ENCODE measurements around the gene MRPS21. TPM values are rescaled to one million over a fixed set of nuclear protein-coding genes. Genes with fewer than 3 reads are reported as not detected.
A peak's percentile ranks its signal among the peaks of the same experiment; 100 is the strongest.
"Not testable (repeated sequence)": the region's sequence is repeated elsewhere in the genome, so short reads cannot be mapped to it uniquely, and the experiment has no call there.

The MRPS21 gene
- total RNA-seq, 1 experiment from 2014 or later, result 53.0 TPM

- no peak overlapping the region for H3K27ac ChIP-seq
- no peak for DNase-seq
- H3K36me3 ChIP-seq, result peaks cover 23% of the 10 kb centered on the region
- no peaks in the 10 kb centered on the region for H3K4me1 ChIP-seq
- H3K27me3 ChIP-seq, result no peaks in the 10 kb centered on the region
- H3K9me3 ChIP-seq (replicated peaks), result no peaks in the 10 kb centered on the region
- no peak overlapping the region for H3K4me3 ChIP-seq
Measured at GRCh38 chr1:150302902-150303301, 9.2 kb downstream of the MRPS21 start.

DNA sequence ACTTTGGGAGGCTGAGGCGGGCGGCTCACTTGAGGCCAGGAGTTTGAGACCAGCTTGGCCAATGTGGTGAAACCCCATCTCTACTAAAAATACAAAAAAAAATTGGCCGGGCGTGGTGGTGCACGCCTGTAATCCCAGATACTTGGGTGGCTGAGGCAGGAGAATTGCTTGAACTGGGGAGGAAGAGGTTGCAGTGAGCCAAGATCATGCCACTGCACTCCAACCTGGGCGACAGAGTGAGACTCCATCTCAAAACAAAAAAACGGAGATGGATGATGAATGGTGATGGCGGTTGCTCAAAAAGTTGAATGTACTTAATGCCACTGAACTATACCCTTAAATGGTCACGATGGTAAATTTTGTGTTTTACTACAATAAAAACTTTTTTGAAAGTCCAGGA lies 14.9 kb downstream of the MRPS21 start:
- not testable (repeated sequence) for DNase-seq; H3K4me3 ChIP-seq; H3K27me3 ChIP-seq; H3K9me3 ChIP-seq (replicated peaks); H3K27ac ChIP-seq
- peaks cover 12% of the 10 kb centered on the region for H3K36me3 ChIP-seq
- H3K4me1 ChIP-seq, result peaks cover 11% of the 10 kb centered on the region

DNA sequence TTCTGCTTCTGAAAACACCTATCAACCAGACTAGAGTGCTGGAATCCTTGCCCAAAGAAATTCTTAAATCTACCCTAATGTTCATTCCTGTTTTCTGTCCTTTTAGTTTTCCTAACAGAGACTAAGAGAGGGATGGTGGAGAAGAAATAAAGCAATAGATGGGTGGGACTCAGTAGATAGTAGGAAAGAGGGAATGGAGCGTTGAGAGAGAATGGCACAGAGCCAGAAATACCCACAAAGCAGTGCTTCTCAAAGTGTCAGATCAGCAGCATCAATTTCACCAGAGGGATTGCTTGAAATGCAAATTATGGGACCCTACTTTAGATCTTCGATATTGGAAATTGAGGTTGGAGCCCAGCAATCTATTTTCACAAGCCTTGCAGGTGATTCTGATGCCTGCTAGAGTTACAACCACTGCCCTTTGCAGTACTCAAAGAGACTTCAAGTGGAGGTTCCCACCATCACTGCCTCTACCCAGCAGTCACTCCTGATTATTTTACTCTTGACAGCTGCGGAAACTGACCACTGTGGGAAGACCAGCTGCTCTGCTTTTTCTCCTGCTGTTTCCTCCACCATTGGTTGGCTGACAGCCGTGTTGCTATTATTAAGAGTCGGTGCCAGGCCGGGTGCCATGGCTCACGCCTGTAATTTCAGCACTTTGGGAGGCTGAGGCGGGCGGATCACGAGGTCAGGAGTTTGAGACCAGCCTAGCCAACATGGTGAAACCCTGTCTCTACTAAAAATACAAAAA lies 16.3 kb downstream of the MRPS21 start:
- Histone ChIP-seq H3K27me3 (no peaks in the 10 kb centered on the region), H3K27ac (peak overlapping the region; percentile 70), H3K9me3 (replicated peaks) (no peaks in the 10 kb centered on the region), H3K36me3 (peaks cover 8% of the 10 kb centered on the region), H3K4me1 (peaks cover 17% of the 10 kb centered on the region), H3K4me3 (no peak overlapping the region)
- peak; percentile 75 to 84 for DNase-seq

GRCh38 chr1:150311762-150312161 lies 18.1 kb downstream of the MRPS21 start:
- Histone ChIP-seq H3K4me1 (peaks cover 17% of the 10 kb centered on the region), H3K9me3 (replicated peaks) (no peaks in the 10 kb centered on the region), H3K36me3 (peaks cover 8% of the 10 kb centered on the region), H3K27me3 (no peaks in the 10 kb centered on the region), H3K27ac (no peak overlapping the region), H3K4me3 (no peak overlapping the region)
- DNase-seq, result no peak

- DNase-seq, H3K4me3 ChIP-seq, H3K27me3 ChIP-seq: not testable (repeated sequence)
Measured at GRCh38 chr1:150314691-150315090, 21.0 kb downstream of the MRPS21 start.

GRCh38 chr1:150320667-150320978 lies 27.0 kb downstream of the MRPS21 start:
- peak overlapping the region; percentile 94 for H3K27ac ChIP-seq
- no peak for DNase-seq

More at GRCh38 chr1:150314691-150315090, 21.0 kb downstream of the MRPS21 start:
- H3K27ac ChIP-seq; H3K9me3 ChIP-seq (replicated peaks); H3K36me3 ChIP-seq: not testable (repeated sequence)
- H3K4me1 ChIP-seq, result peaks cover 13% of the 10 kb centered on the region

DNA sequence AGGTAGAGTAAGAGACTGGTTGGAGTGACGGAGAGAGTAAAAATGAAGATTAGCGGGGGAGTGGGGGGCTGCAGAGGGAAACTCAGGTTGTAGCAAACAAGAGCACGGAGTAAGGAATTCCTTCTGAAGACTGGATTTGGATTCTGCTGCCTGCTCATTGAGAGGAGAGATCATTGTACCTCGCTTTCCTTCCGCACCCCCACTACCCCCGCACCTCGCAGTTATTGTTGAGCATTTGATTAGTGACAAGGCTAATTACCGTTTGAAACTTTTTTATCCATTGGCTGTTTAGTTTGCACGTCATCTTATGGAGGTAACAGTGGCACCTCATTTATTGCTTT lies 28.1 kb downstream of the MRPS21 start:
- Histone ChIP-seq H3K27ac (peak overlapping the region; percentile 94), H3K27me3 (no peaks in the 10 kb centered on the region), H3K4me3 (peak overlapping the region; percentile 91), H3K9me3 (replicated peaks) (no peaks in the 10 kb centered on the region), H3K4me1 (no peaks in the 10 kb centered on the region), H3K36me3 (peaks cover 23% of the 10 kb centered on the region)
- DNase-seq, result no peak

More at GRCh38 chr1:150320667-150320978, 27.0 kb downstream of the MRPS21 start:
- H3K27me3 ChIP-seq, result no peaks in the 10 kb centered on the region
- H3K4me1 ChIP-seq, result no peaks in the 10 kb centered on the region
- H3K4me3 ChIP-seq, result peak overlapping the region; percentile 91
- no peaks in the 10 kb centered on the region for H3K9me3 ChIP-seq (replicated peaks)
- peaks cover 11% of the 10 kb centered on the region for H3K36me3 ChIP-seq

DNA sequence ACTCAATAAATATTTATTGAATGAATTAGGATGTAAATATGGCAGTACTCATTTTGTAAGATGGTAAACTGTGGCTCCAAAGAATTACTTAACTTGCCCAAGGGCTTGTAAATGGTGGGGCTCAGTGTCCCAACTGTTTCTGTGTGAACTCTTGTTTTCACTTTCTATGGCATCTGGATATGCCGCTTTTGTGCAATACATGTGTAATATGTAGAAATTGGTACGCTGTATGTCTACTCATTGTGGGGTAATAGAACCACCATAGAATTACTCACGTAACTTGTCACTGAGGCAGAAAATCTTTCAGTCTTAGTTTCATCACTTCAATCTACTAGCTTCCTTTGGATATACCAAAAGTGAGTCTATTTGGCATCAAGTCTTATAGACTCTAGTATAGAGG lies 28.6 kb downstream of the MRPS21 start:
- peak overlapping the region; percentile 91 for H3K4me3 ChIP-seq
- peak overlapping the region; percentile 94 for H3K27ac ChIP-seq
- H3K4me1 ChIP-seq, result no peaks in the 10 kb centered on the region
- DNase-seq, result no peak
- H3K36me3 ChIP-seq, result peaks cover 27% of the 10 kb centered on the region
- no peaks in the 10 kb centered on the region for H3K27me3 ChIP-seq
- no peaks in the 10 kb centered on the region for H3K9me3 ChIP-seq (replicated peaks)

GRCh38 chr1:150332651-150333290 lies 39.1 kb downstream of the MRPS21 start:
- no peak overlapping the region for H3K4me3 ChIP-seq
- no peaks in the 10 kb centered on the region for H3K27me3 ChIP-seq
- no peak overlapping the region for H3K27ac ChIP-seq
- DNase-seq, result no peak
- peaks cover 82% of the 10 kb centered on the region for H3K36me3 ChIP-seq
- H3K4me1 ChIP-seq, result no peaks in the 10 kb centered on the region
- H3K9me3 ChIP-seq (replicated peaks), result no peaks in the 10 kb centered on the region

- Histone ChIP-seq H3K4me1 (no peaks in the 10 kb centered on the region), H3K27me3 (no peaks in the 10 kb centered on the region), H3K27ac (no peak overlapping the region), H3K9me3 (replicated peaks) (no peaks in the 10 kb centered on the region), H3K4me3 (no peak overlapping the region), H3K36me3 (peaks cover 83% of the 10 kb centered on the region)
- no peak for DNase-seq
Measured at GRCh38 chr1:150346316-150346715, 52.7 kb downstream of the MRPS21 start.

GRCh38 chr1:150352866-150353265 lies 59.2 kb downstream of the MRPS21 start:
- Histone ChIP-seq H3K9me3 (replicated peaks) (no peaks in the 10 kb centered on the region), H3K36me3 (peaks cover 54% of the 10 kb centered on the region), H3K4me3 (no peak overlapping the region), H3K27ac (no peak overlapping the region), H3K4me1 (no peaks in the 10 kb centered on the region), H3K27me3 (no peaks in the 10 kb centered on the region)
- no peak for DNase-seq

Other genes with a start within 250 kb of the MRPS21 start
- 41.5 and 49.5 TPM in 2 replicates for gene VPS45, start 226.1 kb upstream of the MRPS21 start, total RNA-seq (2014; rRNA removed; shearing (Covaris generic))
- gene PLEKHO1, start 143.9 kb upstream of the MRPS21 start, total RNA-seq (2014; rRNA removed; shearing (Covaris generic)), result 50.0 and 54.4 TPM in 2 replicates
- gene ANP32E, start 57.7 kb upstream of the MRPS21 start, total RNA-seq (2014; rRNA removed; shearing (Covaris generic)), result 85.9 and 92.1 TPM in 2 replicates
- 3.9 and 4.7 TPM in 2 replicates for gene CA14, start 36.1 kb upstream of the MRPS21 start, total RNA-seq (2014; rRNA removed; shearing (Covaris generic))
- gene APH1A, start 24.8 kb upstream of the MRPS21 start, total RNA-seq (2014; rRNA removed; shearing (Covaris generic)), result 93.6 and 95.6 TPM in 2 replicates
- 1.3 and 2.0 TPM in 2 replicates for gene C1orf54, start 21.1 kb upstream of the MRPS21 start, total RNA-seq (2014; rRNA removed; shearing (Covaris generic))
- not detected in 2 replicates for gene CIART, start 11.3 kb upstream of the MRPS21 start, total RNA-seq (2014; rRNA removed; shearing (Covaris generic))
- gene PRPF3, start 27.7 kb downstream of the MRPS21 start, total RNA-seq (2014; rRNA removed; shearing (Covaris generic)), result 75.4 and 88.7 TPM in 2 replicates
- 14.6 and 15.5 TPM in 2 replicates for gene RPRD2, start 70.3 kb downstream of the MRPS21 start, total RNA-seq (2014; rRNA removed; shearing (Covaris generic))
- 24.0 and 26.3 TPM in 2 replicates for gene TARS2, start 193.6 kb downstream of the MRPS21 start, total RNA-seq (2014; rRNA removed; shearing (Covaris generic))
- 5.0 TPM in 2 replicates for gene ECM1, start 214.2 kb downstream of the MRPS21 start, total RNA-seq (2014; rRNA removed; shearing (Covaris generic))
- 0.28 TPM in 1 of 2 replicates, not detected in the other for gene FALEC, start 221.9 kb downstream of the MRPS21 start, total RNA-seq (2014; rRNA removed; shearing (Covaris generic))